ENCODE results near the gene KRT81.

- TF ChIP-seq CTCF (IDR thresholded peaks at IDR 0.05; ENCODE audit: low read depth, low read length) (no peak), POLR2A (IDR thresholded peaks at IDR 0.05; ENCODE audit: extremely low read depth, insufficient read length) (no peak)
These were observed 37.0 kb downstream of the KRT81 start for GRCh38 chr12:52254180-52254964.

Measured in NB4 (cell line).